Small intestine (tissue), 7 donors: ENCODE results near the gene ZNF841. TPM values are rescaled to one million over a fixed set of nuclear protein-coding genes. Genes with fewer than 3 reads are reported as not detected.
"Not testable (repeated sequence)": the region's sequence is repeated elsewhere in the genome, so short reads cannot be mapped to it uniquely, and the experiment has no call there.

Source experiments
- DNase-seq, 2 donors: peaks; one replicate each; pipeline versions ENCODE4 v3.0.0 to v3.0.0-alpha.2; 2013
- FAIRE-seq: peaks from 2 replicates; lab custom pipeline; 2012; peaks lifted over from hg19 to GRCh38; lab: Jason Lieb, UNC
- H3K27ac ChIP-seq, 3 donors: one replicate each; pipeline ENCODE4 v1.5.1; 2013; ENCODE audit warnings: low read length in 2 of 3, mild to moderate bottlenecking in 2 of 3, control low read depth in 1 of 3, inconsistent platforms in 1 of 3, low read depth in 1 of 3, moderate library complexity in 1 of 3
- H3K27me3 ChIP-seq, 3 donors: one replicate each; pipeline ENCODE4 v1.6.1; 2013; ENCODE audit warnings: low read length in 3 of 3, inconsistent platforms in 1 of 3; ENCODE audit not compliant: control insufficient read depth in 3 of 3, insufficient read depth in 3 of 3
- H3K36me3 ChIP-seq, 3 donors: one replicate each; pipeline ENCODE4 v1.6.1; 2013; ENCODE audit warnings: low read length in 3 of 3, inconsistent platforms in 1 of 3, low read depth in 1 of 3, mild to moderate bottlenecking in 1 of 3, moderate library complexity in 1 of 3; ENCODE audit not compliant: control insufficient read depth in 3 of 3, insufficient read depth in 2 of 3
- H3K4me1 ChIP-seq, 3 donors: one replicate each; pipeline ENCODE4 v1.6.1; 2013; ENCODE audit warnings: low read length in 2 of 3, inconsistent platforms in 1 of 3, low read depth in 1 of 3, mild to moderate bottlenecking in 1 of 3, moderate library complexity in 1 of 3; ENCODE audit not compliant: control insufficient read depth in 3 of 3, insufficient read depth in 2 of 3
- H3K4me3 ChIP-seq, 3 donors: one replicate each; pipeline ENCODE4 v1.5.1; 2013; ENCODE audit warnings: low read length in 3 of 3, control low read depth in 1 of 3, inconsistent platforms in 1 of 3, low read depth in 1 of 3, mild to moderate bottlenecking in 1 of 3, moderate library complexity in 1 of 3
- H3K9me3 ChIP-seq, 2 donors: one replicate each; pipeline ENCODE4 v1.6.1; 2013; ENCODE audit warnings: low read depth in 1 of 2, low read length in 1 of 2; ENCODE audit not compliant: control insufficient read depth in 2 of 2, insufficient read depth in 1 of 2
- WGBS, 3 donors: extraction: QIAGEN DNeasy Blood & Tissue Kit; methylation state at CpG; one replicate each; pipeline ENCODE4 v1.1.7; 2013; 5-methylcytosine and 5-hydroxymethylcytosine counted together
- polyA plus RNA-seq, 4 donors: library from polyadenylated mRNA; stranded (reverse) in 3 of 4; unstranded in 1 of 4; fragments of 200-250 nt in 3 of 4; fragments of 120-200 nt in 1 of 4; gene quantifications; one replicate each; pipeline versions ENCODE4 v1.2.1 to v1.2.3, GENCODE V29; 2013
- donor health status: healthy with polysubstance abuse.
- donor health status: control.
- donor health status: control.
- donor health status: Bipolar disorder and iron deficiency.
- donor health status: healthy.

ZNF841 gene
- polyA plus RNA-seq, 4 donors, result 4.1 to 24.7 (median 8.7) TPM

DNA sequence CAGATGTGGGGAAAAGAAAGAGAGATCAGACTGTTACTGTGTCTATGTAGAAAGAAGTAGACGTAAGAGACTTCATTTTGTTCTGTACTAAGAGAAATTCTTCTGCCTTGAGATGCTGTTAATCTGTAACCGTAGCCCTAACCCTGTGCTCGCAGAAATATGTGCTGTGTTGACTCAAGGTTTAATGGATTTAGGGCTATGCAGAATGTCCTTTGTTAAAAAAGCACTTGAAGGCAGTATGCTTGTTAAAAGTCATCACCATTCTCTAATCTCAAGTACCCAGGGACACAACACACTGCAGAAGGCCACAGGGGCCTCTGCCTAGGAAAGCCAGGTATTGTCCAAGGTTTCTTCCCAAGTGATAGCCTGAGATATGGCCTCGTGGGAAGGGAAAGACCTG is 71.1 kb downstream of the ZNF841 start:
- not testable (repeated sequence) for H3K4me1 ChIP-seq, DNase-seq, H3K27ac ChIP-seq, H3K4me3 ChIP-seq, FAIRE-seq, H3K27me3 ChIP-seq
- H3K36me3 ChIP-seq, result peaks cover 26 to 53% (median 36%) of the 10 kb centered on the region in 3 donors
- WGBS, 3 donors, result 90 to 94% (median 92%) methylated on average over 4 of the region's 4 CpGs
- peaks cover 7 to 56% of the 10 kb centered on the region in 2 donors for H3K9me3 ChIP-seq

DNA sequence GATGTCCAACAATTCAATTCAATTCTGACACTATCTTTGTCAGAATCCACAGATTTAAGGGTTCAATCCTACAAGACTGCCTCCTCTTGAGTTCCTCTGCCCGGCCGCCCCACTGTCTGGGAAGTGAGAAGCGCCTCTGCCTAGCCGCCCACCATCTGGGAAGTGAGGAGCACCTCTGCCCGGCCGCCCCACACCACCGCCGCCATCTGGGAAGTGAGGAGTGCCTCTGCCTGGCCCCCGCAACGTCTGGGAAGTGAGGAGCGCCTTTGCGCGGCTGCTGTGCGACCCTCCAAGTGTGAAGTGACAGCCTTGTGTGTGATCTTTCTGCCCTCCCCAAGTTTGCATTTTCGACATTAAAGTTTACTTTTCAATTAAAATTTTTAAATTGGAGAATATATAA is 73.4 kb downstream of the ZNF841 start:
- H3K36me3 ChIP-seq, result peaks cover 38 to 67% (median 46%) of the 10 kb centered on the region in 3 donors
- H3K4me3 ChIP-seq, result no peak overlapping the region
- no peak overlapping the region for H3K27ac ChIP-seq
- peaks cover 9 to 70% of the 10 kb centered on the region in 2 donors for H3K9me3 ChIP-seq
- H3K4me1 ChIP-seq, result peaks cover 0 to under 1% (median 0%) of the 10 kb centered on the region in 3 donors
- WGBS, 3 donors, result 97 to 99% (median 98%) methylated on average over 15 of the region's 15 CpGs
- DNase-seq (no peak), FAIRE-seq (no peak)
- H3K27me3 ChIP-seq, result no peaks in the 10 kb centered on the region

- WGBS, 3 donors, result 96 to 98% (median 97%) methylated on average over 4 of the region's 4 CpGs
- DNase-seq, result no peak
- Histone ChIP-seq H3K36me3 (peaks cover 45 to 79% (median 47%) of the 10 kb centered on the region in 3 donors), H3K9me3 (peaks cover 14 to 73% of the 10 kb centered on the region in 2 donors), H3K4me1 (no peaks in the 10 kb centered on the region), H3K27ac (no peak overlapping the region), H3K4me3 (no peak overlapping the region), H3K27me3 (no peaks in the 10 kb centered on the region)
- no peak for FAIRE-seq
Measured at GRCh38 chr19:52020506-52020905, 75.1 kb downstream of the ZNF841 start.

Other genes with a start within 250 kb of the ZNF841 start
- 10 to 100 TPM in 1 of 4 donors, 1 to 10 TPM in 3; 4.7 to 29.4 (median 8.0) TPM for gene ZNF577, start 207.8 kb downstream of the ZNF841 start, polyA plus RNA-seq
- 10 to 100 TPM in 1 of 4 donors, 1 to 10 TPM in 3; 2.5 to 14.4 (median 4.5) TPM for gene ZNF649, start 190.7 kb downstream of the ZNF841 start, polyA plus RNA-seq
- 1 to 10 TPM; 2.2 to 6.0 (median 4.3) TPM for gene ZNF613, start 168.3 kb downstream of the ZNF841 start, polyA plus RNA-seq
- gene ZNF350, start 108.9 kb downstream of the ZNF841 start, polyA plus RNA-seq, result 10 to 100 TPM in 3 of 4 donors, 1 to 10 TPM in 1; 5.1 to 14.0 (median 11.4) TPM
- gene ZNF615, start 87.6 kb downstream of the ZNF841 start, polyA plus RNA-seq, result 1 to 10 TPM; 1.9 to 8.6 (median 2.8) TPM
- gene ZNF614, start 67.4 kb downstream of the ZNF841 start, polyA plus RNA-seq, result 1 to 10 TPM; 2.4 to 8.2 (median 2.7) TPM
- 10 to 100 TPM in 1 of 4 donors, 1 to 10 TPM in 3; 3.8 to 13.9 (median 6.4) TPM for gene ZNF432, start 46.9 kb downstream of the ZNF841 start, polyA plus RNA-seq
- gene ZNF616, start 44.2 kb upstream of the ZNF841 start, polyA plus RNA-seq, result 10 to 100 TPM in 1 of 4 donors, 1 to 10 TPM in 3; 1.1 to 11.6 (median 2.2) TPM
- gene ZNF836, start 75.9 kb upstream of the ZNF841 start, polyA plus RNA-seq, result 10 to 100 TPM in 1 of 4 donors, 1 to 10 TPM in 3; 1.8 to 12.3 (median 3.4) TPM
- 100 to 1,000 TPM; 131 to 228 (median 145) TPM for gene PPP2R1A, start 94.3 kb upstream of the ZNF841 start, polyA plus RNA-seq
- 10 to 100 TPM in 1 of 4 donors, 1 to 10 TPM in 3; 1.8 to 13.3 (median 3.1) TPM for gene ZNF766, start 173.8 kb upstream of the ZNF841 start, polyA plus RNA-seq
- gene ZNF480, start 201.4 kb upstream of the ZNF841 start, polyA plus RNA-seq, result 10 to 100 TPM in 1 of 4 donors, 1 to 10 TPM in 3; 4.0 to 13.1 (median 6.0) TPM
- gene ZNF610, start 240.5 kb upstream of the ZNF841 start, polyA plus RNA-seq, result 1 to 10 TPM in 2 of 4 donors, under 1 TPM in 1, not detected in 1; 0.22 to 8.4 (median 1.1) TPM